ENCODE measurements around the gene SLCO3A1.
"Not testable (repeated sequence)": the region's sequence is repeated elsewhere in the genome, so short reads cannot be mapped to it uniquely, and the experiment has no call there.

DNA sequence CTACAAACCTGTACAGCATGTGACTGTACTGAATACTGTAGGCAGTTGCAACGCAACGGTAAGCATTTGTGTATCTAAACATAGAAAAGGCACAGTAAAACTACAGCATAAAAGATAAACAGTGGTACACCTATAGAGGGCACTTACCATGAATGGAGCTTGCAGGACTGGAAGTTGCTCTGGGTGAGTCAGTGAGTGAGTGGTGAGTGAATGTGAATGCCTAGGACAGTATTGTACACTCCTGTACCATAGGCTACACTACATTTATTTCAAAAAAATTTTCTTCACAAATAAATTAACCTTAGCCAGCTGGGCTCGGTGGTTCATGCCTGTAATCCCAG is 206.4 kb downstream of the SLCO3A1 start:
- not testable (repeated sequence) for TF ChIP-seq POLR2AphosphoS5 (IDR thresholded peaks at IDR 0.05; ENCODE audit: low read depth); SPI1 (IDR thresholded peaks at IDR 0.05; ENCODE audit: borderline replicate concordance, low read depth); REST (IDR thresholded peaks at IDR 0.05; ENCODE audit: insufficient replicate concordance, low read depth); GABPA (IDR thresholded peaks at IDR 0.05; ENCODE audit: low read depth)
- TF ChIP-seq, protein P1, sequence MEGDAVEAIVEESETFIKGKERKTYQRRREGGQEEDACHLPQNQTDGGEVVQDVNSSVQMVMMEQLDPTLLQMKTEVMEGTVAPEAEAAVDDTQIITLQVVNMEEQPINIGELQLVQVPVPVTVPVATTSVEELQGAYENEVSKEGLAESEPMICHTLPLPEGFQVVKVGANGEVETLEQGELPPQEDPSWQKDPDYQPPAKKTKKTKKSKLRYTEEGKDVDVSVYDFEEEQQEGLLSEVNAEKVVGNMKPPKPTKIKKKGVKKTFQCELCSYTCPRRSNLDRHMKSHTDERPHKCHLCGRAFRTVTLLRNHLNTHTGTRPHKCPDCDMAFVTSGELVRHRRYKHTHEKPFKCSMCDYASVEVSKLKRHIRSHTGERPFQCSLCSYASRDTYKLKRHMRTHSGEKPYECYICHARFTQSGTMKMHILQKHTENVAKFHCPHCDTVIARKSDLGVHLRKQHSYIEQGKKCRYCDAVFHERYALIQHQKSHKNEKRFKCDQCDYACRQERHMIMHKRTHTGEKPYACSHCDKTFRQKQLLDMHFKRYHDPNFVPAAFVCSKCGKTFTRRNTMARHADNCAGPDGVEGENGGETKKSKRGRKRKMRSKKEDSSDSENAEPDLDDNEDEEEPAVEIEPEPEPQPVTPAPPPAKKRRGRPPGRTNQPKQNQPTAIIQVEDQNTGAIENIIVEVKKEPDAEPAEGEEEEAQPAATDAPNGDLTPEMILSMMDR (IDR thresholded peaks at IDR 0.05; ENCODE audit: insufficient read depth, low read length): not testable (repeated sequence)

Measured in HL-60 (cell line).